ENCODE results near the gene TBL3. TPM values are rescaled to one million over a fixed set of nuclear protein-coding genes. Genes with fewer than 3 reads are reported as not detected.

TBL3 gene
- total and polyA plus RNA-seq, 2 donors (not counting 1 experiment from before 2014, with no cell fraction given), result 31.9 to 52.2 TPM

- ChIA-PET POLR2A (interaction anchor here (0.5 to 2.9 kb wide), 16 partner anchors 9 to 918 kb away, joined by 3 to 36 read pairs (median 4); partner anchors contain the start of genes FLYWCH2, GFER, MSRB1 and NUBP2), CTCF (interaction anchor here (0.7 to 2.0 kb wide), 6 partner anchors 19 to 191 kb away, joined by 3 to 6 read pairs (median 3); partner anchors contain the start of genes GFER, MSRB1 and SYNGR3)
- under 1% methylated on average over 95 of the region's 97 CpGs for WGBS (ENCODE audit: insufficient coverage)
- peak within 1 kb of the TSS; percentile 60 to 94 (median 76) for H3K4me3 ChIP-seq (ENCODE audit: control extremely low read depth in 1 of 5, extremely low read depth in 1 of 5, insufficient read depth in 1 of 5, low read depth in 2 of 5, low read length in 4 of 5)
- peak within 1 kb of the TSS; percentile 90 for H3K4me2 ChIP-seq (replicated peaks; ENCODE audit: low read depth, low read length, poor library complexity, severe bottlenecking)
- H3K27me3 Mint-ChIP-seq, result no peaks in the 10 kb centered on the region
- intact Hi-C loops (cut with micrococcal nuclease), result loop anchor here (1.0 to 2.0 kb wide), 5 partner anchors 8 to 190 kb away; partner anchors contain the start of genes TBL3, TRAF7 and ZNF598
- H4K20me1 ChIP-seq (ENCODE audit: control insufficient read depth, insufficient read depth, low read length, poor library complexity, severe bottlenecking), result peaks cover 23% of the 10 kb centered on the region
- DNase-seq (peak; percentile 99), ATAC-seq (ENCODE audit: low read depth) (peak; percentile 93)
- H3K4me1 Mint-ChIP-seq, result peaks cover 42% of the 10 kb centered on the region
- H3K36me3 ChIP-seq (replicated peaks in 1 of 2; ENCODE audit: control extremely low read depth in 1 of 2, control insufficient read depth in 1 of 2, extremely low read depth in 1 of 2, insufficient read depth in 2 of 2, low read length in 1 of 2), result peaks cover 0 to 29% of the 10 kb centered on the region in 2 experiments
- no peaks in the 10 kb centered on the region for H3K9me3 ChIP-seq (ENCODE audit: control extremely low read depth in 1 of 3, control insufficient read depth in 2 of 3, insufficient read depth in 1 of 3, low read length in 2 of 3)
- H3K27ac Mint-ChIP-seq, result peak within 1 kb of the TSS; percentile 97
- TF ChIP-seq EZH2 (IDR thresholded peaks at IDR 0.05; ENCODE audit: borderline replicate concordance, insufficient read depth, low read depth, low read length, poor library complexity, severe bottlenecking) (no peak), CTCF (IDR thresholded peaks at IDR 0.05) (no peak)
- peak within 1 kb of the TSS; percentile 83 to 100 for H3K27ac ChIP-seq (ENCODE audit: low read length in 2 of 2)
- peak within 1 kb of the TSS; percentile 50 for H2AFZ ChIP-seq (ENCODE audit: insufficient read depth, low read depth, low read length, poor library complexity, severe bottlenecking)
- H3K4me1 ChIP-seq (ENCODE audit: control insufficient read depth in 2 of 2, insufficient read depth in 2 of 2, low read length in 2 of 2), result peaks cover 26 to 49% of the 10 kb centered on the region in 2 donors
- H3K9ac ChIP-seq (ENCODE audit: low read length), result peak within 1 kb of the TSS; percentile 98
- H3K79me2 ChIP-seq (ENCODE audit: control insufficient read depth, insufficient read depth, low read length), result peaks cover 27% of the 10 kb centered on the region
- H3K4me3 Mint-ChIP-seq, result peak within 1 kb of the TSS; percentile 94
- H3K9me3 Mint-ChIP-seq (ENCODE audit: insufficient read depth), result no peaks in the 10 kb centered on the region
- no peaks in the 10 kb centered on the region for H3K27me3 ChIP-seq (replicated peaks in 1 of 4; ENCODE audit: control extremely low read depth in 1 of 4, control insufficient read depth in 3 of 4, insufficient read depth in 4 of 4, low read length in 3 of 4)
Measured at GRCh38 chr16:1964506-1965395, 7.1 kb upstream of the TBL3 start, which contains the start of gene RPS2. Gene RPS2 (minus strand): TSS chr16:1964826. CDS start chr16:1964625, 201 bp downstream.
